ENCODE measurements around the gene MT3.

MT3 gene

DNA sequence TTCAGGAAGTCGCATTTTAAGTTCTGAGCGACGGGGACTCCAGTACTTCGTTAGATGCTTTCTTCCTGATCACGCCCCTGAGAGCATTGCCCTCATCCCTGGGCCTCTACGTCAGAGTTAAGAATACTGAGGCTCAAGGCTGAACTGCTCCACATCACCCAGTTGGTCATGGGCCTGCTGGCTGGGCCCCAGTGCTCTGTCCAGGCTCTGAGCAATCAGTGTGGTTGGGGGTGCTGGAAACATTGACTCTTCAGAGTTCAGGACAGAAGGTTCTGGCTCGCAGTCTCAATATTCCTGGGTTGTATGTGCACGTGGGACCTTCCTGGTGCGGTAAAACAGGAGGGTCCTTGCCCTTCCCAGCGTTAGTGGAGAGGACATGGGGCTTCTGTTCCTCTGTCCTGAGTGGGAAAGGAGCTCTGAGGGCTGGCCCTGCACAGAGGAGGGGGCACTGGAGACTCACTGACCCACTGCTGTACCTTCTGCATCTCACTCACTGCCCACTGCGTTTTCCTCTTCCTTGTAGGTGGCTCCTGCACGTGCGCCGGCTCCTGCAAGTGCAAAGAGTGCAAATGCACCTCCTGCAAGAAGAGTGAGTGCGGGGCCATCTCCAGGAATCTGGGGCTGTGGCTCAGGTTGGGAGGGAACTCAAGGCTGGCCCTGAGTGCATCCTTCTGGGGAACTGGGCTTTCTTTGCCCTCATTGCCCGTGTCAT, 36.8 kb downstream of the MT3 start:
- Mint-ChIP-seq H3K36me3 (ENCODE audit: low read depth) (peaks cover 5% of the 10 kb centered on the region), H3K27me3 (ENCODE audit: low read depth) (peaks cover 31% of the 10 kb centered on the region), H3K27ac (peak overlapping the region; percentile 91), H3K9me3 (no peaks in the 10 kb centered on the region), H3K4me3 (peak overlapping the region; percentile 95), H3K4me1 (ENCODE audit: low read depth) (peaks cover 15% of the 10 kb centered on the region)

GRCh38 chr16:56626685-56627084, 37.4 kb downstream of the MT3 start:
- H3K4me1 Mint-ChIP-seq (ENCODE audit: low read depth) = peaks cover 15% of the 10 kb centered on the region
- peaks cover 6% of the 10 kb centered on the region for H3K36me3 Mint-ChIP-seq (ENCODE audit: low read depth)
- H3K4me3 Mint-ChIP-seq = peak overlapping the region; percentile 95
- H3K9me3 Mint-ChIP-seq = no peaks in the 10 kb centered on the region
- peaks cover 37% of the 10 kb centered on the region for H3K27me3 Mint-ChIP-seq (ENCODE audit: low read depth)
- no peak overlapping the region for H3K27ac Mint-ChIP-seq

DNA sequence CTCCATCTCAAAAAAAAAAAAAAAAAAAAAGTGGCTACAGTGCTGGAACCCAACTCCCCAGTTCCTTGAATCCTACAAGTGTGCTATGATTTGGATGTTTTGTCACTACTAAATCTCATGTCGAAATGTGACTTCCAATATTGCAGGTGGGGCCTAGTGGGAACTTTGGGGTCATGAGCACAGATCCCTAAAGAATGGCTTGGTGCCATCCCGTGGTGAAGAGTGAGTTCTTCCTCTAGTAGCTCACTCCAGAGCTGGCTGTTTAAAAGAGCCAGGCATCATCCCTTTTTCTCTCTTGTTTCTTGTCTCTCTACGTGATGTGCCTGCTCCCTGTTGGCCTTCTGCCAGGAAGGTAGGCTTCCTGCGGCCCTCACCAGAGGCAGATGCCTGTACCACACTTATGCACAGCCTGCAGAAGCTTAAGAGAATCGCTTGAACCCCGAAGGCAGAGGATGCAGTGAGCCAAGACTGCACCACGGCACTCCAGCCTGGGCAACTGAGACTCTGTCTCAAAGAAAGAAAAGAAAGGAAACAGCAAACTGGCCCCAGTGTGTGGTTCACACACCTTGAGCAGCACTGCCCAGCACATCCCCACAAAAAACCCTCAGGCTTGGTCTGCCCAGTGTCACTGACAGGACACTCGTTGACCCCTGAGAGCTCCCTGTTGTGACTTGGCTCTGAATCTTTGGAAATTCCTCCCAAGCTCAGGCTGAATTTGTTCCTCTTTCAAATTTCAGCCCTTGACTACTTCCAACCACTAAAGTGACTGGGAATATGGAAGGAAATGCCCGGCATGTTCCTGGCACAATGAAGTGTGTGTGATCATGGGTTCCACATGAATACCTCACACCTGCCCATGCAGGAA, 39.4 kb downstream of the MT3 start:
- H3K9me3 Mint-ChIP-seq = no peaks in the 10 kb centered on the region
- no peak overlapping the region for H3K4me3 Mint-ChIP-seq

DNA sequence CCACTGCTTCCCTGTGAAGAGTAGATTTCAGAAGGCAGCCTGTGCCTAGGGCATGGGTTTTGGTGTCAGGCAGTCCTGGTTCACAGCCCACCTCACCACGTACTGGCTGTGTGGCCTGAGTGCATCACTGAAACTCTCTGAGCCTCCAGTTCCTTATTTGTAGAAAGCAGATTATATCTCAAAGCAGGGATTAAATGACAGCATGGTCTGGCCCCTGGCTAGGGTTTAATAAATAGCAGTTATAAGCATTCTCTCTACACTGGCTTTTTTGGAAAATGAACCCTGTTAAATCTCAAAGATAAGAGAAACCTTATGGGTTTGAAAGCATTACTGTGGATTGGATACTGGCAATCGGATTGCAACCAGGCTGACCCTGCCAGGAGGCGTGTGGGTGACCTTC, 40.2 kb downstream of the MT3 start:
- Mint-ChIP-seq H3K27ac (no peak overlapping the region), H3K27me3 (ENCODE audit: low read depth) (peaks cover 58% of the 10 kb centered on the region), H3K4me3 (no peak overlapping the region), H3K4me1 (ENCODE audit: low read depth) (peaks cover 18% of the 10 kb centered on the region), H3K9me3 (no peaks in the 10 kb centered on the region), H3K36me3 (ENCODE audit: low read depth) (peaks cover 7% of the 10 kb centered on the region)

More for the DNA sequence above, 39.4 kb downstream of the MT3 start:
- peaks cover 20% of the 10 kb centered on the region for H3K4me1 Mint-ChIP-seq (ENCODE audit: low read depth)
- H3K36me3 Mint-ChIP-seq (ENCODE audit: low read depth) = peaks cover 7% of the 10 kb centered on the region
- peaks cover 50% of the 10 kb centered on the region for H3K27me3 Mint-ChIP-seq (ENCODE audit: low read depth)
- no peak overlapping the region for H3K27ac Mint-ChIP-seq

DNA sequence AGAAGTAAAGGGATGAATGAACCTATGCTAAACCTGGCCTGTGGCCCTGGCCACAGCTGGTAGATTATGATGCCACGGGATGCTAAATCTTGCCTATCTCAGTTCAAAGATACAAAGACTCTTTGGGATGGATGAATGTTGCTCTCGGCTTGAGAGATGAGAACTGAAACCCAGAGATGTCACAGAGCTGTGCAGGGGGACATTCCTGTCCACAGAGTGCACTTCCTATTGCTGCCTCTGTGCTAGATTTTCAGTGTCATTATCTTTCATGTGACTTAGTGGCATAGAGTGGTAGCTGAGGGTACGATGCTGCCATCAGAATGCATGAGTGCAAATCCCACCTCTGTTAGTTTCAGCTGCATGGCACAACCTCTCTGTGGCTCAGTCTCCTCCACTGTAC, 40.8 kb downstream of the MT3 start:
- no peaks in the 10 kb centered on the region for H3K9me3 Mint-ChIP-seq
- H3K4me1 Mint-ChIP-seq (ENCODE audit: low read depth) = peaks cover 19% of the 10 kb centered on the region
- H3K27me3 Mint-ChIP-seq (ENCODE audit: low read depth) = peaks cover 61% of the 10 kb centered on the region
- no peak overlapping the region for H3K4me3 Mint-ChIP-seq
- peaks cover 6% of the 10 kb centered on the region for H3K36me3 Mint-ChIP-seq (ENCODE audit: low read depth)
- H3K27ac Mint-ChIP-seq = no peak overlapping the region

DNA sequence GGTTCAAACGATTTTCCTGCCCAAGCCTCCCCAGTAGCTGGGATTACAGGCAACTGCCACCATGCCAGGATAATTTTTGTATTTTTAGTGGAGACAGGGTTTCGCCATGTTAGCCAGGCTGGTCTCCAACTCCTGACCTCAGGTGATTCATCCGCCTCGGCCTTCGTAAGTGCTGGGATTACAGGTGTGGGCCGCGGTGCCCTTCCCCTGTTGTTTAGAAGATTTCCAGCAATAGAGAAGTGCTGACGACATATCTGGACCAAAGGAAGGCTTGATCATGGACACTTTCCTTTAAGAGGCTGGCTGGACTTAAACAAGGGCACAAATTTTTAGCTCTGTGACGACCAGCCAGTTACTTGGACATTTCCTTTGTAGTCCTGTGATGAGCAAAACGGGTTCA, 41.9 kb downstream of the MT3 start:
- Mint-ChIP-seq H3K27ac (no peak overlapping the region), H3K4me1 (ENCODE audit: low read depth) (peaks cover 20% of the 10 kb centered on the region), H3K36me3 (ENCODE audit: low read depth) (peaks cover 6% of the 10 kb centered on the region), H3K27me3 (ENCODE audit: low read depth) (peaks cover 70% of the 10 kb centered on the region), H3K9me3 (no peaks in the 10 kb centered on the region), H3K4me3 (no peak overlapping the region)

DNA sequence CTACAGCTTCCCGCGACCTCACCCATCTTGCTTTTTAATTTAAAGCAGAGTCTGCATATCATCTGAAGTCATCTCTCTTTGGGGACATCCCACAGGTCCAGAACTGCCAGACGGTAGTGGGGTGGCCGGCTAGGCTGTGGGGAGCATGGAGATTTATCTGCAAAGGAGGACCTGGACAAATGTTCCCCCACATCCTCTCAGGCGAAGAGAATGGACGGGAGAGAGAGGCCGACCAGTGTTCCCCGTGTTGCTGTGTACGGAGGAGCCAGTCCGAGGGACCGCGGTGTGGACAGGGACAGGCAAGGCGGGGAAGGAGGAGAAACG, 42.5 kb downstream of the MT3 start:
- H3K4me3 Mint-ChIP-seq = peak overlapping the region; percentile 65
- no peaks in the 10 kb centered on the region for H3K9me3 Mint-ChIP-seq
- peaks cover 76% of the 10 kb centered on the region for H3K27me3 Mint-ChIP-seq (ENCODE audit: low read depth)
- H3K4me1 Mint-ChIP-seq (ENCODE audit: low read depth) = peaks cover 20% of the 10 kb centered on the region
- H3K36me3 Mint-ChIP-seq (ENCODE audit: low read depth) = peaks cover 6% of the 10 kb centered on the region
- no peak overlapping the region for H3K27ac Mint-ChIP-seq

DNA sequence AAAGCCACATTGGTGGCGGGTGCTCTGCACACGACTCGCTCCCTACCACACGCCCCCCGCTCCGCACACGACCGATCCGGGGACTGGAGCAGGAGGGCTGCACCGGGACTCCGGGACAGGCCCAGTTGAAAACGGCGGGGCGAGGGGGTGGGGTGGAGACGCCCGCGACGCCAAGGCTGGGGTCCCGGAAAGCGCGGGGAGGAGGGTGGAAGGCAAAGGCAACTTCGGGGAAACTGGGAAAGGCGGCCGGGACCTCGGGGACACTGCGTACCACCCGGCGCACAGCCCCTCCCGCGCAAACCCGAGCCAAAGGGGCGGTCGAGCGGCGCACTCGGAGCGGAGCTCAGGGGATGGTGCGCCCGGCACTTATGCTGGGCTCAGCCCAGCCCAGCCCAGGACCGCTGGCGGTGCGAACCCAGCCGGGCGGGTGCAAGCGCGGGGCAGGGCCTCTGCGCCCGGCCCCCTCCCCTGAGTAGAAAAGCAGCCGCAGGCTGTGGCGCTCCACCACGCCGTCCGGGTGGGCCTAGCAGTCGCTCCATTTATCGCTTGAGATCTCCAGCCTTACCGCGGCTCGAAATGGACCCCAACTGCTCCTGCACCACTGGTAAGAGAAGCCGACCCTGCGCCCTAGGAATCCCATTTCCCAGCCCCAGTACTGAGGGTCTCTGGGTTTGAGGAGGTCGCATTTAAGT, 43.0 kb downstream of the MT3 start, which contains the start of gene MT1M:
MT1M (plus strand) TSS at position 504 of the 692 bp plus-strand sequence; CDS start at position 577, 73 bp downstream.
- Mint-ChIP-seq H3K4me1 (ENCODE audit: low read depth) (peaks cover 20% of the 10 kb centered on the region), H3K9me3 (no peaks in the 10 kb centered on the region), H3K36me3 (ENCODE audit: low read depth) (peaks cover 6% of the 10 kb centered on the region), H3K27me3 (ENCODE audit: low read depth) (peaks cover 81% of the 10 kb centered on the region), H3K4me3 (peak within 1 kb of the TSS; percentile 65), H3K27ac (no peak within 1 kb of the TSS)

DNA sequence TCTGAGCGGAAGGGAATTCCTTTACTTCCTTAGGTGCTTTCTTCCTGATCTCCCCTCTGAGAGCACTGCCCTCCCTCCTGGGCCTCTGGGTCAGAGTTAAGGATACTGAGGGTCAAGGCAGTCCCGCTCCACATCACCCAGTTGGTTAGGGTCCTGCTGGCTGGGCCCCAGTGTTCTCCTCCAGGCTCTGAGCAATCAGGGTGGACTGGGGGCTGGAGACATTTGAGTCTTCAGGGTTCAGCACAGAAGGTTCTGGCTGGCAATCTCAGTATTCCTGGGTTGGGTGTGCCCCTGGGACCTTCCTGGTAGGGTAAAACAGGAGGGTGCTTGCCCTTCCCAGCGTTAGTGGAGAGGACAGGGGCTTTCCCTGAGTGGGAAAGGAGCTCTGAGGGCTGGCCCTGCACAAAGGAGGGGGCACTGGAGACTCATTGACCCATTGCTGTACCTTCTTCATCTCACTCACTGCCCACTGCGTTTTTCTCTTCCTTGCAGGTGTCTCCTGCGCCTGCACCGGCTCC, 43.6 kb downstream of the MT3 start:
- Mint-ChIP-seq H3K4me1 (ENCODE audit: low read depth) (peaks cover 24% of the 10 kb centered on the region), H3K9me3 (no peaks in the 10 kb centered on the region), H3K36me3 (ENCODE audit: low read depth) (peaks cover 6% of the 10 kb centered on the region), H3K4me3 (peak overlapping the region; percentile 53), H3K27ac (no peak overlapping the region), H3K27me3 (ENCODE audit: low read depth) (peaks cover 87% of the 10 kb centered on the region)

- Mint-ChIP-seq H3K27ac (no peak overlapping the region), H3K36me3 (ENCODE audit: low read depth) (peaks cover 6% of the 10 kb centered on the region), H3K27me3 (ENCODE audit: low read depth) (peaks cover 91% of the 10 kb centered on the region), H3K9me3 (no peaks in the 10 kb centered on the region), H3K4me3 (no peak overlapping the region), H3K4me1 (ENCODE audit: low read depth) (peaks cover 26% of the 10 kb centered on the region)
These were observed 44.2 kb downstream of the MT3 start for GRCh38 chr16:56633535-56633934.

DNA sequence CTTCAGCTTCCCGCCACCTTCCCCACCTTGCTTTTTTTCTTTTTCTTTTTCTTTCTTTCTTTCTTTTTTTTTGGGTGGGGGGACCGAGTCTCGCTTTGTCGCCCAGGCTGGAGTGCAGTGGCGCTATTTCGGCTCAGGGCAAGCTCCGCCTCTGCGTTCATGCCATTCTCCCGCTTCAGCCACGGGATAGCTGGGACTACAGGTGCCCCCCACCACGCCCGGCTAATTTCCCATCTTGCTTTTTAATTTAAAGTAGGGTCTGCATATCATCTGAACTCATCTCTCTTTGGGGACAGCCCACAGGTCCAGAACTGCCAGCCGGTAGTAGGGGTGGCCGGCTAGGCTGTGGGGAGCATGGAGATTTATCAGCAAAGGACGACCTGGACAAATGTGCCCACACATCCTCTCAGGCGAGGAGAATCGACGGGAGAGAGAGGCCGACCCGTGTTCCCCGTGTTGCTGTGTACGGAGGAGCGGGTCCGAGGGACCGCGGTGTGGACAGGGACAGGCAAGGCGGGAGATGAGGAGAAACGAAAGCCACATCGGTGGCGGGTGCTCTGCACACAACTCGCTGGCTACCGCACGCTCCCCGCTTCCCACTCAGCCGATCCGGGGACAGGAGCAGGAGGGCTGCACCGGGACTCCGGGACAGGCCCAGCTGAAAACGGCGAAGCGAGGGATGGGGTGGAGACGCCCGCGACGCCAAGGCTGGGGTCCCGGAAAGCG, 45.5 kb downstream of the MT3 start:
- Mint-ChIP-seq H3K27me3 (ENCODE audit: low read depth) (peaks cover 93% of the 10 kb centered on the region), H3K4me3 (peak overlapping the region; percentile 74), H3K27ac (peak overlapping the region; percentile 41)

GRCh38 chr16:56635441-56635967, 46.2 kb downstream of the MT3 start:
- Mint-ChIP-seq H3K27ac (no peak overlapping the region), H3K4me1 (ENCODE audit: low read depth) (peaks cover 22% of the 10 kb centered on the region), H3K27me3 (ENCODE audit: low read depth) (peaks cover 93% of the 10 kb centered on the region), H3K9me3 (no peaks in the 10 kb centered on the region), H3K36me3 (ENCODE audit: low read depth) (peaks cover 6% of the 10 kb centered on the region), H3K4me3 (peak overlapping the region; percentile 46)

More for the DNA sequence above, 45.5 kb downstream of the MT3 start:
- Mint-ChIP-seq H3K9me3 (no peaks in the 10 kb centered on the region), H3K36me3 (ENCODE audit: low read depth) (peaks cover 6% of the 10 kb centered on the region), H3K4me1 (ENCODE audit: low read depth) (peaks cover 26% of the 10 kb centered on the region)

DNA sequence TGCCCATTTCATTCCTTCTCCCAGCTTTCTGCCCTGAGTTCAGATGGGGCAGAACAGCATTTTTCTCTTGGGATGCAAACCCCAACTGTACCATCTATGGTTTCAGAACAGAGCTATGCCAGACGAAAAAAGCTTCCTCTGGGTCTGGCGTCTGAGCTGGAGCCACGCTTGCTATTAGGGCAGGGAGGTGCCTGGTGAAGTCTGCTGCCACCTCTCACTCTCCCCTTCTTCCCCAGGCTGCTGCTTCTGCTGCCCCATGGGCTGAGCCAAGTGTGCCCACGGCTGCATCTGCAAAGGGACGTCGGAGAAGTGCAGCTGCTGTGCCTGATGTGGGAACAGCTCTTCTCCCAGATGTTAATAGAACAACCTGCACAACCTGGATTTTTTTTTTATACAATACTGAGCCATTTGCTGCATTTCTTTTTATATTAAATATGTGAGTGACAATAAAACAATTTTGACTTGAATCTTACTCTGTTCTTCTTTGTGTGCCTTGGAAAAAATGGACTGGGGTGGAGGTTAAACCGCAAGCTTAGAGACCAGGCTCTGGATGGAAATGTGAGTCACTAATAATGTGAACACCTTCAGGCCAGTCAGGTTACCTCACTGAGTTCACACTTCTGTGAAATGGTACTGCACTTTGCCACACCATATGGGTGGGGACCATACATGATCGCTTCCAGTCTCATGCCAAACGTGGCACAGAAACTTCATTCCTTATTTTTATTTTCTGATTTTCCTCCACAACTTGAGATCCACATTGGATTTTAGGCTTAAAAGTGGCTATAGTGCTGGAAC, 47.5 kb downstream of the MT3 start:
- H3K9me3 Mint-ChIP-seq = no peaks in the 10 kb centered on the region
- H3K4me1 Mint-ChIP-seq (ENCODE audit: low read depth) = peaks cover 20% of the 10 kb centered on the region
- H3K36me3 Mint-ChIP-seq (ENCODE audit: low read depth) = peaks cover 4% of the 10 kb centered on the region
- no peak overlapping the region for H3K4me3 Mint-ChIP-seq
- H3K27me3 Mint-ChIP-seq (ENCODE audit: low read depth) = peaks cover 87% of the 10 kb centered on the region
- H3K27ac Mint-ChIP-seq = no peak overlapping the region

Data from T-helper 1 cell treated with Interleukin-12 subunit alpha and Interleukin-12 subunit beta and Interleukin-4 antibody, amounts not matched to agents 30 μg/mL and 1 μg/mL, for 36 hours (primary cell).